B cell (primary cell): ENCODE data around the gene KRT84. TPM values are rescaled to one million over a fixed set of nuclear protein-coding genes. Genes with fewer than 3 reads are reported as not detected.

ENCODE experiments used
- ATAC-seq: fragments of 200-7000 bp; cut with Tn5 transposase; one replicate; pipeline ENCODE4 v1.10.0; 2021; ENCODE audit warnings: low read depth, mild to moderate bottlenecking, moderate number of reproducible peaks, moderate library complexity
- CTCF ChIA-PET: fragments of 350-600 bp; sonication (Branson Sonifier 250); formaldehyde crosslinking; loops from one replicate; lab custom pipeline; 2021; ENCODE audit warnings: antibody characterized with exemption, inconsistent platforms; lab: Charles Lee
- POLR2A ChIA-PET: fragments of 350-600 bp; sonication (Branson Sonifier 250); formaldehyde crosslinking; loops from one replicate; lab custom pipeline; 2021; ENCODE audit warnings: antibody characterized with exemption; lab: Charles Lee
- DNase-seq: peaks from one replicate; pipeline ENCODE4 v3.0.0; 2013
- H2AFZ ChIP-seq: 2 replicates; pipeline ENCODE4 v1.6.1; 2012; ENCODE audit warnings: mild to moderate bottlenecking, low read depth, low read length; ENCODE audit not compliant: insufficient read depth, poor library complexity, severe bottlenecking
- H3K27ac ChIP-seq, 2 donors: 1 replicate in 1 of 2; 2 replicates in 1 of 2; pipeline ENCODE4 v1.5.1; 2012 to 2013; ENCODE audit warnings: low read length in 2 of 2, mild to moderate bottlenecking in 2 of 2, moderate library complexity in 1 of 2
- H3K27me3 ChIP-seq, 4 experiments: fragments of 200-600 bp in 1 of 4; sonication (generic) in 1 of 4; replicated peaks in 1 of 4; 1 replicate in 2 of 4; 2 replicates in 2 of 4; pipeline versions ENCODE4 v1.6.1 to v1.7.0; 2013 to 2016; ENCODE audit warnings: low read length in 3 of 4, mild to moderate bottlenecking in 2 of 4, mixed read lengths in 1 of 4, moderate library complexity in 1 of 4; ENCODE audit not compliant: insufficient read depth in 4 of 4, control insufficient read depth in 3 of 4; ENCODE audit errors: control extremely low read depth in 1 of 4
- H3K36me3 ChIP-seq, 2 experiments: replicated peaks in 1 of 2; 1 replicate in 1 of 2; 2 replicates in 1 of 2; pipeline versions ENCODE4 v1.6.1 to v1.7.1; 2013; ENCODE audit warnings: low read length in 1 of 2; ENCODE audit not compliant: insufficient read depth in 2 of 2, control insufficient read depth in 1 of 2; ENCODE audit errors: control extremely low read depth in 1 of 2, extremely low read depth in 1 of 2
- H3K4me1 ChIP-seq, 2 donors: fragments of 200-600 bp in 1 of 2; sonication (generic) in 1 of 2; 1 replicate in 1 of 2; 2 replicates in 1 of 2; pipeline versions ENCODE4 v1.5.1 to v1.6.1; 2013 to 2017; ENCODE audit warnings: low read length in 2 of 2; ENCODE audit not compliant: control insufficient read depth in 2 of 2, insufficient read depth in 2 of 2
- H3K4me2 ChIP-seq: replicated peaks from 2 replicates; pipeline ENCODE3; 2012; ENCODE audit warnings: mild to moderate bottlenecking, low read depth, low read length; ENCODE audit not compliant: poor library complexity, severe bottlenecking
- H3K4me3 ChIP-seq, 5 experiments: fragments of 200-600 bp in 1 of 5; sonication (generic) in 1 of 5; 1 replicate in 3 of 5; 2 replicates in 2 of 5; pipeline versions ENCODE4 v1.5.1 to v1.7.0; 2011 to 2016; ENCODE audit warnings: low read length in 4 of 5, mild to moderate bottlenecking in 4 of 5, low read depth in 2 of 5, control low read depth in 1 of 5, moderate library complexity in 1 of 5; ENCODE audit not compliant: insufficient read depth in 1 of 5; ENCODE audit errors: control extremely low read depth in 1 of 5, extremely low read depth in 1 of 5
- H3K79me2 ChIP-seq: fragments of 200-600 bp; sonication (generic); one replicate; pipeline ENCODE4 v1.6.0; 2016; ENCODE audit warnings: low read length; ENCODE audit not compliant: control insufficient read depth, insufficient read depth
- H3K9ac ChIP-seq: fragments of 200-600 bp; sonication (generic); 2 replicates; pipeline ENCODE4 v1.6.1; 2017; ENCODE audit warnings: mild to moderate bottlenecking, low read length, moderate library complexity
- H3K9me3 ChIP-seq, 3 donors: one replicate each; pipeline versions ENCODE4 v1.6.1 to v1.7.1; 2013; ENCODE audit warnings: low read length in 2 of 3; ENCODE audit not compliant: control insufficient read depth in 2 of 3, insufficient read depth in 1 of 3; ENCODE audit errors: control extremely low read depth in 1 of 3
- H4K20me1 ChIP-seq: 2 replicates; pipeline ENCODE4 v1.6.0; 2012; ENCODE audit warnings: mild to moderate bottlenecking, low read length; ENCODE audit not compliant: insufficient read depth, control insufficient read depth, poor library complexity, severe bottlenecking
- H3K27ac Mint-ChIP-seq: one replicate; pipeline ENCODE4 v1.8.0; 2021; ENCODE audit warnings: mixed read lengths
- H3K27me3 Mint-ChIP-seq: one replicate; pipeline ENCODE4 v1.8.0; 2021; ENCODE audit warnings: mixed read lengths
- H3K4me1 Mint-ChIP-seq: one replicate; pipeline ENCODE4 v1.8.0; 2021; ENCODE audit warnings: mixed read lengths
- H3K4me3 Mint-ChIP-seq: one replicate; pipeline ENCODE4 v1.8.0; 2021; ENCODE audit warnings: mixed read lengths
- H3K9me3 Mint-ChIP-seq: one replicate; pipeline ENCODE4 v1.8.0; 2022; ENCODE audit warnings: mixed read lengths; ENCODE audit not compliant: insufficient read depth
- EZH2 ChIP-seq: IDR thresholded peaks from 2 replicates; pipeline ENCODE4 v1.6.1; 2012; ENCODE audit warnings: borderline replicate concordance, low read depth, mild to moderate bottlenecking, moderate library complexity, low read length; ENCODE audit not compliant: insufficient read depth, poor library complexity, severe bottlenecking
- WGBS: methylation state at CpG from one replicate; pipeline ENCODE4 v1.1.5; 2013; ENCODE audit warnings: missing lambda C conversion rate; ENCODE audit not compliant: insufficient coverage; 5-methylcytosine and 5-hydroxymethylcytosine counted together
- intact Hi-C: fragments of 100-400 bp; cut with micrococcal nuclease; formaldehyde crosslinking; loops from one replicate; pipeline ENCODE4 v1.10.0; 2022
- polyA plus RNA-seq: library from polyadenylated mRNA; depleted of rRNA; stranded (reverse); fragments of >200 nt; gene quantifications from 2 replicates; pipeline ENCODE4 v1.2.3, GENCODE V29; 2012
- total RNA-seq, 2 donors: library from RNA; stranded (reverse); fragments of 120-200 nt in 1 of 2; gene quantifications; 1 replicate in 1 of 2; 2 replicates in 1 of 2; pipeline versions ENCODE4 v1.2.3 to v1.2.4, GENCODE V29; 2013 to 2022
- TF ChIP-seq, protein P1 (sequence below): fragments of 200-600 bp; IDR thresholded peaks from one replicate; pipeline ENCODE4 v1.8.0; 2022; ENCODE audit warnings: antibody characterized with exemption, mild to moderate bottlenecking

The KRT84 gene
- total and polyA plus RNA-seq, 2 donors (not counting 1 experiment from before 2014, with no cell fraction given): not detected

DNA sequence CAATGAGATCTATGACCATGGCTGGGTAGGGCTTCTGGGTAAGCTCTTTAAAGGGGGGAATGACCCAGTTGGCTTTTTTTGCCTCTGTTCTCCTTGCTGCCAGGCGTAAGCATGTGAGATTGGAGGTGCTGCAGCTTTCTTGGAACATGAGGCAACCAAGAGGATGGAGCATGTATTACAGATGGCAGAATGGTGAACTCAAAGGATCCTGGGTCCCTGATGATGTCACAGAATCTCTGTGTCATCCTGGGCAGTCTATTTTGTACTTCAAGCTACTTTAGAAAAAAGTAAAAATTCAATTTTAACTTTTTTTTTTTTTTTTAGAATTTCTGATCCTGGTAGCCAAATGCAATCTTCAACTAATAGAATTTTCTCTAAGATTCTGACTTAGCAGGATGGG, 12.7 kb upstream of the KRT84 start:
- H3K4me3 ChIP-seq: no peak overlapping the region
- no peaks in the 10 kb centered on the region for H3K4me1 ChIP-seq
- H3K27me3 ChIP-seq: peaks cover 0 to 3% (median 0%) of the 10 kb centered on the region in 4 experiments
- no peak overlapping the region for H2AFZ ChIP-seq
- Mint-ChIP-seq H3K27me3 (peaks cover 9% of the 10 kb centered on the region), H3K27ac (no peak overlapping the region), H3K4me3 (no peak overlapping the region), H3K9me3 (no peaks in the 10 kb centered on the region), H3K4me1 (no peaks in the 10 kb centered on the region)
- ChIA-PET CTCF (interaction anchor here (0.7 kb wide), 1 partner anchor 37 kb away, joined by 3 read pairs; no protein-coding TSS in a partner anchor), POLR2A (interaction anchor here (0.5 kb wide), 1 partner anchor 1220 kb away, joined by 11 read pairs; no protein-coding TSS in a partner anchor)
- no peak overlapping the region for H3K27ac ChIP-seq
- 57% methylated on average over 1 of the region's 1 CpG for WGBS
- no peaks in the 10 kb centered on the region for H3K79me2 ChIP-seq
- intact Hi-C loops: no loop called here
- H3K4me2 ChIP-seq: no peak overlapping the region
- no peaks in the 10 kb centered on the region for H3K9me3 ChIP-seq
- ATAC-seq (no peak), DNase-seq (no peak)
- H4K20me1 ChIP-seq: no peaks in the 10 kb centered on the region
- H3K9ac ChIP-seq: no peak overlapping the region
- no peaks in the 10 kb centered on the region for H3K36me3 ChIP-seq
- no peak for TF ChIP-seq EZH2
- TF ChIP-seq, protein P1, sequence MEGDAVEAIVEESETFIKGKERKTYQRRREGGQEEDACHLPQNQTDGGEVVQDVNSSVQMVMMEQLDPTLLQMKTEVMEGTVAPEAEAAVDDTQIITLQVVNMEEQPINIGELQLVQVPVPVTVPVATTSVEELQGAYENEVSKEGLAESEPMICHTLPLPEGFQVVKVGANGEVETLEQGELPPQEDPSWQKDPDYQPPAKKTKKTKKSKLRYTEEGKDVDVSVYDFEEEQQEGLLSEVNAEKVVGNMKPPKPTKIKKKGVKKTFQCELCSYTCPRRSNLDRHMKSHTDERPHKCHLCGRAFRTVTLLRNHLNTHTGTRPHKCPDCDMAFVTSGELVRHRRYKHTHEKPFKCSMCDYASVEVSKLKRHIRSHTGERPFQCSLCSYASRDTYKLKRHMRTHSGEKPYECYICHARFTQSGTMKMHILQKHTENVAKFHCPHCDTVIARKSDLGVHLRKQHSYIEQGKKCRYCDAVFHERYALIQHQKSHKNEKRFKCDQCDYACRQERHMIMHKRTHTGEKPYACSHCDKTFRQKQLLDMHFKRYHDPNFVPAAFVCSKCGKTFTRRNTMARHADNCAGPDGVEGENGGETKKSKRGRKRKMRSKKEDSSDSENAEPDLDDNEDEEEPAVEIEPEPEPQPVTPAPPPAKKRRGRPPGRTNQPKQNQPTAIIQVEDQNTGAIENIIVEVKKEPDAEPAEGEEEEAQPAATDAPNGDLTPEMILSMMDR: no peak

DNA sequence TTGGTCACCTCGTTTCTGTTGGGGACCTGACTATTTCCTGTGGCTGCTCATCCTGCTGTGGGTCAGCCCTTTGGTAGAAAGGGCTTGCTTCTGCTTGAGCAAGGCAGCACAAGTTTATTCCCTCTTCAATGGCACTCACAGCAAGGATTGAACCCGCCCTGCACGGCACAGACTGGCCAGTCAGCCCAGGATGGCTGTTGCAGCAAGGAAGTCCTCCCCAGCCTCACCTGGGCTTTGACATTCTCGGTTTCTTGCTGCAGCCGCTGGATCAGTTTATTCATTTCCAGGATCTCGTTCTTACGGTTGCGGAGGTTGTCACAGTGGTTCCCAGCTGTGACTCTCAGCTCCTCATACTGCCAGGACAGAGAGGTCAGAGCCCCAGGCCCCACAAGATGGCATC, 11.2 kb upstream of the KRT84 start:
- DNase-seq (no peak), ATAC-seq (no peak)
- ChIA-PET CTCF (no interaction called here), POLR2A (no interaction called here)
- Mint-ChIP-seq H3K4me1 (no peaks in the 10 kb centered on the region), H3K9me3 (no peaks in the 10 kb centered on the region), H3K27me3 (peaks cover 7% of the 10 kb centered on the region), H3K4me3 (no peak overlapping the region), H3K27ac (no peak overlapping the region)
- Histone ChIP-seq H3K27me3 (peaks cover 0 to 3% (median 0%) of the 10 kb centered on the region in 4 experiments), H2AFZ (no peak overlapping the region), H3K4me3 (no peak overlapping the region), H3K9ac (no peak overlapping the region), H3K9me3 (no peaks in the 10 kb centered on the region), H3K4me1 (no peaks in the 10 kb centered on the region), H3K79me2 (no peaks in the 10 kb centered on the region), H3K27ac (no peak overlapping the region), H3K4me2 (no peak overlapping the region), H4K20me1 (no peaks in the 10 kb centered on the region), H3K36me3 (no peaks in the 10 kb centered on the region)
- WGBS: 87% methylated on average over 8 of the region's 8 CpGs
- no peak for TF ChIP-seq EZH2
- TF ChIP-seq, protein P1: no peak
- intact Hi-C loops: no loop called here
